T-helper 2 cell treated with Interferon-gamma antibody and Interleukin-4, amounts not matched to agents 100 ng/mL and 5 ng/mL, for 36 hours (primary cell): ENCODE results near the gene SAMD10. TPM values are rescaled to one million over a fixed set of nuclear protein-coding genes. Genes with fewer than 3 reads are reported as not detected.

ENCODE experiments used
- intact Hi-C: fragments of 100-400 bp; cut with micrococcal nuclease; formaldehyde crosslinking; loops from one replicate; pipeline ENCODE4 v1.15.1; 2023
- total RNA-seq: library from RNA; stranded (reverse); gene quantifications from 2 replicates; pipeline ENCODE4 v1.2.3, GENCODE V29; 2022

Gene SAMD10
- total RNA-seq, 1 donor from 2014 or later = 21.8 TPM

- intact Hi-C loops = loop anchor here (5.0 kb wide), 1 partner anchor 421 kb away; the partner anchor contains the start of gene PTK6
Measured at GRCh38 chr20:63958471-63958870, 21.0 kb downstream of the SAMD10 start.

GRCh38 chr20:63957690-63958441, 21.6 kb downstream of the SAMD10 start:
- intact Hi-C loops = loop anchor here (2.0 to 5.0 kb wide), 2 partner anchors 93 to 421 kb away; partner anchors contain the start of genes PTK6 and TPD52L2

- intact Hi-C loops = loop anchor here (2.0 to 5.0 kb wide), 2 partner anchors 92 to 420 kb away; partner anchors contain the start of genes PTK6 and TPD52L2
Measured at GRCh38 chr20:63957004-63957689, 22.3 kb downstream of the SAMD10 start.

- intact Hi-C loops = loop anchor here (1.0 to 5.0 kb wide), 4 partner anchors 25 to 419 kb away; partner anchors contain the start of genes PRPF6, PTK6, TCEA2 and TPD52L2
Measured at GRCh38 chr20:63956664-63957003, 22.8 kb downstream of the SAMD10 start.

DNA sequence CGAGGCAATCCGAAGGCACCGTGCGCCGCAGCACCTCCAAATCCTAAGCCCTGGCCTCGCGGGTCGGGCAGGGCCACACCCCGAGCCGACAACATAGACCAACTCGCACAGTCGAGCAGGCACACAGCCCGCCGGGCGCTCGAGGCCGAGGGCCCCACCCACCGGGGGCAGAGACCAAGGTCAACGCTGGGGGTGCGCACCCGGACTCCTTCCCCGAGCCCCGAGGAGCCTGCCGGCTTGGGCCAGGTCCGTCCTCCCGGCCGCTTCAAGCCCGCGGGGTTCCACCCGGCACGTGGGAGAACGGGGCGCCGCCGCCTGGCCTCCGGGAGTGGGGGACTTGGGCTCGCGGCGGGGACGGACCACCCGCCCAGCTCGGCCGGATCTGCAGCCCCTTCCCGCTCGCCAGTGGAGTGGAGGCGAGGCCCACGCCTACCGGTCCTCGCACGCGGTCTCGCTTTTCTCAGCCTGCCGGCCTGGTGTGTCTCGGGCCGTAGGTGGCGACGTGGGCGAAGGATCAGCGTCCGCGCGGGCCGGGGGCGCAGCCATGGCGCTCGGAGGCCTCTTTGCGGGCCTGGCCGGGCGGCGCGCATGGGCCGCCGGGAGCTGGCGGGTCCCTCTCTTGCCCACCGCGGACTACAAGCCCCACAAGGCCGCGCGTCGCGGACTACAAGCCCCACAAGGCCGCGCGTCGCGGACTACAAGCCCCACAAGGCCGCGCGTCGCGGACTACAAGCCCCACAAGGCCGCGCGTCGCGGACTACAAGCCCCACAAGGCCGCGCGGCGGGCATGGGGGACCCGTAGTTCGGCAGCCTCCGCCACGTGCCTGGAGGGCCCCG, 23.4 kb downstream of the SAMD10 start, which contains the start of gene UCKL1:
UCKL1 (minus strand) TSS at position 590 of the 837 bp plus-strand sequence; CDS start at position 546, 44 bp downstream.
- intact Hi-C loops = loop anchor here (1.0 to 5.0 kb wide), 4 partner anchors 25 to 419 kb away; partner anchors contain the start of genes PRPF6, PTK6, TCEA2 and TPD52L2

GRCh38 chr20:63955281-63955826, 24.1 kb downstream of the SAMD10 start:
- intact Hi-C loops = loop anchor here (5.0 kb wide), 1 partner anchor 418 kb away; the partner anchor contains the start of gene PTK6

DNA sequence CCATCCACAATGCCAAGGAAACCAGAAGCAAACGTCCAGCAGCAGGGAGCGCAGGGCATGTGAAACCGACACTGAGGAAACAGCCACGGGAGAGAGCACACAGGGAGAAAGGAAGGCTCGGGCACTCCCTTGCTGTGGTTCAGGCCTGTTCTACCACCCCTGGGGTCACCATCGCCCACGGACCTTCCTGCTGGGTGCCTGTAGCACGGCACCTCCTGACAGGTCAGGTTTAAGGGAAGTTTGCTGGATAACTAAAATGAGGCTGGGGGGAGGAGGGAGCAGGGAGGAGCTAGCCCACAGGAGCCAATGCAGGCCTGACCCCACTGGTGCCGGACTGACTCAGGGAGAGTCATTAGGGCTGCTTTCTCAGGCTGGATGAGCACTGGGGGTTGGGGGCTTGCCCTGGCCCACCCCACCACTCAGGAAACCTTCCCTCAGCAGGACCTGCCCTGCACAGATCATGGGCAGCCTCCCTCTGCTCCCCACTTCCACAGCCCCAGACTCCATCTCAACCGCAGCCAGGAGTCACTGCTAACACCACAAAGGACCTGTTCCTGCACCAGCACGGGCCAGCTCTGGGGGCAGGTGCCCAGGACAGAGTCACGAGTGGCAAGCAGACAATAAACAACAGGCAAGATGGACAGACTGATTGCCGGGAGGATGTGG, 25.5 kb downstream of the SAMD10 start:
- intact Hi-C loops = no loop called here

GRCh38 chr20:63952769-63953168, 26.7 kb downstream of the SAMD10 start:
- intact Hi-C loops = no loop called here

DNA sequence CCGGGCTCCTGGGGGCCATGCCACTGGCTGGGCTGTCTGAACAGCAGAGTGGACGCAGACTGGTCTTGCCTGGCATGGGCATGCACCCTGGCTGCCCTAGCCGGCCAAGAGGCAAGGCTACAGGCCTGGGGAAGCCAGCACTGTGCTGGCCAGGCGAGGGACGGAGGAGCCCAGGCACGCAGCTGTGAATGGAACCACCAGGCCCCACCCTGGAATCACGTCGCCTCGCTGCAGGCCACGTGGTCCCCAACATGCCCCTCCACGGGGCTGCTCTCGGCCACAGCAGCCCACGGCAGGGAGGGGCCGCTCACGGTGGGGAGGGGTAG, 27.3 kb downstream of the SAMD10 start:
- intact Hi-C loops = no loop called here

- intact Hi-C loops = no loop called here
Measured at GRCh38 chr20:63951398-63952209, 27.8 kb downstream of the SAMD10 start.

GRCh38 chr20:63950701-63951397, 28.6 kb downstream of the SAMD10 start:
- intact Hi-C loops = no loop called here

DNA sequence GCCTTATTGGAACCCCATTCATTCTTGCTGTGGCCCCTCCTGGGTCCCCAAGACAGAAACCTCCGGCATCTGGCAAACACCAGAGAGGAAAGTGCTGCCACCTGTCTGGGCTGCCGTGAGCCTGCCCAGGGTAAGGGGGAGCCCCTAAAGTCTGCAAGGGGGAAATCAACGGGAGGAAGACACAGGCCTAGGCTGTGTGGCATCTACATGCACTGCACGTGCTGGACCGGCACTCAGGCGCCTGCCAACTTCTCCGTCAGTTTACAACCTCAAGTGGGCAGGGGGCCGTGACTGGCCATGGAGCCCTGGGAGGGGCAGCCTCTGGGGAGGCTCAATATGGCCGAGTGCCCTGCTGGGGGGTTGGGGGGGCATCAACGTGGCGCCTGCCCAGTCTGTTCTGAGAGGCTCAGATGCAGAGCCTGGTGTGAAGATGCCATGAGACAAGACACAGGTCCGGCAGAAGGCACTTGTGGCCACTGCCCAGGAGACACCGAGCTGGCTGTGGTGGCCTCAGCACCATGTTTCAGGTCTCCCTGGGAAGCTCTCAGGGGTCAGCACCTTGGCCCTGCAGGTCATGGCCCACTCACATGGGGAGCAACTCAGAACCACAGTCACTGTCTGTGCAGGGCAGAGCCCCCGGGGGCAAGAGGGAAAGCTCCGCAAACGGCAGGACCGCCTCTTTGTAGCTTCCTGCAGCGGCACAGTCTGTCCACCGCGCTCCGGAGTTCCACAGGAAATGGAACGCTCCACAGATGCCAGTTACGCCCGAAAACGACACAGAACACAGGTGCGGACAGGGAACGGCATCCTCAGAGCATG, 31.6 kb downstream of the SAMD10 start:
- intact Hi-C loops = no loop called here

- intact Hi-C loops = no loop called here
Measured at GRCh38 chr20:63946986-63947637, 32.3 kb downstream of the SAMD10 start.

DNA sequence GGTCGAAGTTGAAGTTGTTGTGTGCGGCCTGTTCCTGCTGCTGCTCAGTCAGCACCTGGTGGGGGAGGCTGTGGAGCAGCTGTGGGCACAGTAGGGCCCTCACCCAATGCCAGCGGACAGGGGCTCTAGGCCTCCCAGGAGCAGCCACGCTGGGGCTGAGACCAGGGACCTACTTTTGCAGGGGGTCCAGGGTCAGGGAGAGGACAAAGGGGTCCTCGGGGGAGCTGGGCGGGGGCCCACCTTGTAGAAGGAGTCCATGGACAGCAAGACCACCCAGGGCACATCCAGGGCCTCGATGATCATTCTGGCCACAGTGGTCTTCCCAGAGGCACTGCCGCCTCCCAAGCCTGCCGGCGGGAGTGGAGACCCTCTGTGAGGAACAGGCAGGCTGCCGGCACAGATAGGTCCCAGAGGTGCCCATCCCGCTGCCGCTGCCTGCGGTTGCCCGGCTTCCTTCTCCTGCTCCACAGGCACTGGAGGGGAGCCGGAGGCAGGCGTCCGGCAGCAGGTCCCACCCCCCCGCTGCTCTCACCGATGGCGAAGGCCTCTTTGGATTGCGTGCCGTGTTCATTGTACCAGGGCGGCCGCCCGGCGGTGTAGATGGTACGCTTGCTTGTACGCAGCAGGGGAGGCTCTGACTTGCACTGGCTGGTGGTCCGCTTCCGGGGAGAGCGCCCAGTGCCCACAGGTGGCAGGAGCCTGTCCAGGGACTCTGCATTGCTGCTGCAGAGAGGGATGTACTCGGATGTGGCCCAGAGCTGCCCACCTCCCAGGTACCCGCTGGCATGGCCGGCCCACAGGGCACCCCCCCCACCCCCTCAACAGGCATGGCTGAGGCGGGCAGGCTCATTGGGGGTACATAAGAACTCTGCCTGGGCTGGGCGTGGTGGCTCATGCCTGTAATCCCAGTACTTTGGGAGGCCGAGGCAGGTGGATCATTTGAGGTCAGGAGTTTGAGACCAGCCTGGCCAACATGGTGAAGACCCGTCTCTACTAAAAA, 33.2 kb downstream of the SAMD10 start:
- intact Hi-C loops = no loop called here

- intact Hi-C loops = no loop called here
Measured at GRCh38 chr20:63945031-63945658, 34.3 kb downstream of the SAMD10 start.
